ENCODE data around the gene HTR5A. TPM values are rescaled to one million over a fixed set of nuclear protein-coding genes. Genes with fewer than 3 reads are reported as not detected.

Gene HTR5A
- total and polyA plus RNA-seq, 2 donors = 0.85 to 2.6 TPM

DNA sequence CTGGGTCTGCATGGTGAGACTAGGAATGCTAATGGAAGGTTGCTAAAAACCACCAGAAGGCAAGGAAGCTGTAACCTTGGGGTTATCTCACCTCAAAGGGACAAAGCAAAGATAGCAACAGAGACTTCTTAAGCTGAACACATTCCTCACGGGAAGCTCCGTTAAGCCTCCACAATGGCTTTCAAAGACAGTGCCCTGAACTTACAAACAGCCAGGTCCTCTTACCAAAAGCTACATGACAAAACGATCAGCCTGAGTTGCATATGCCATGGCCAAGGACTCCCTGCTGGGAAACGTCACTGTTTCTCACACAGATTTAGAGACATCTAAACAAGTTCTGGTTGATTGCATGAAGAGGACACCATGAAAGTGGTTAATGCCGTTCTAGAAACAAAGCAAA lies 52.7 kb downstream of the HTR5A start:
- Histone ChIP-seq H3K4me1 (ENCODE audit: control insufficient read depth in 2 of 2, insufficient read depth in 2 of 2, low read length in 2 of 2) (no peaks in the 10 kb centered on the region), H3K36me3 (ENCODE audit: control insufficient read depth in 2 of 2, insufficient read depth in 2 of 2, low read length in 1 of 2) (no peaks in the 10 kb centered on the region), H3K27ac (ENCODE audit: low read depth in 1 of 2, low read length in 1 of 2) (no peak overlapping the region), H3K27me3 (ENCODE audit: control insufficient read depth in 2 of 2, insufficient read depth in 1 of 2, low read length in 1 of 2) (peaks cover 0 to 4% of the 10 kb centered on the region in 2 donors), H3K4me3 (ENCODE audit: low read length in 2 of 2) (no peak overlapping the region), H3K9me3 (ENCODE audit: control insufficient read depth in 2 of 2, insufficient read depth in 1 of 2, low read length in 1 of 2) (peaks cover 0 to 3% of the 10 kb centered on the region in 2 donors)
- no peak for DNase-seq (ENCODE audit: low read depth in 6 of 9, low spot score in 9 of 9)
- WGBS = 55% methylated on average over 5 of the region's 5 CpGs

DNA sequence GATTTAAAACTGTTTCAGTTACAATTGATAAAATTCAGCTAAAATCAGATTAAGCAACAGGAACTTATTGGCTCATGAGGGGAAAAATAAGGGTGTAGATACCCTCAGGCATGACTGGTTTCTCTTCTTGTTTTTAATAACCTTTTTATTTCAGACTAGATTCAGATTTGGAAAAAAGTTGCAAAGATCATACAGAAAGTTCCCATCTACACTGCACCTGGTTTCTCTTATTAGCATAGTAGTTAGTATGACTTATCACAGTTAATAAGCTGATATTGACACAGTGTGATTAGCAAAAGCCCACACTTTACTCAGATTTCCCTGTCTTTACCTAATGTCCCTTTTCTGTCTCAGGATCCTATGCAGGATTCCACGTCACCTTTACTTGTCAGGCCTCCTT lies 53.3 kb downstream of the HTR5A start:
- Histone ChIP-seq H3K36me3 (ENCODE audit: control insufficient read depth in 2 of 2, insufficient read depth in 2 of 2, low read length in 1 of 2) (no peaks in the 10 kb centered on the region), H3K4me1 (ENCODE audit: control insufficient read depth in 2 of 2, insufficient read depth in 2 of 2, low read length in 2 of 2) (no peaks in the 10 kb centered on the region), H3K4me3 (ENCODE audit: low read length in 2 of 2) (no peak overlapping the region), H3K27ac (ENCODE audit: low read depth in 1 of 2, low read length in 1 of 2) (no peak overlapping the region), H3K9me3 (ENCODE audit: control insufficient read depth in 2 of 2, insufficient read depth in 1 of 2, low read length in 1 of 2) (peaks cover 0 to 3% of the 10 kb centered on the region in 2 donors), H3K27me3 (ENCODE audit: control insufficient read depth in 2 of 2, insufficient read depth in 1 of 2, low read length in 1 of 2) (peaks cover 0 to 4% of the 10 kb centered on the region in 2 donors)
- WGBS = 98% methylated on average over 1 of the region's 1 CpG
- no peak for DNase-seq (ENCODE audit: low read depth in 6 of 9, low spot score in 9 of 9)

DNA sequence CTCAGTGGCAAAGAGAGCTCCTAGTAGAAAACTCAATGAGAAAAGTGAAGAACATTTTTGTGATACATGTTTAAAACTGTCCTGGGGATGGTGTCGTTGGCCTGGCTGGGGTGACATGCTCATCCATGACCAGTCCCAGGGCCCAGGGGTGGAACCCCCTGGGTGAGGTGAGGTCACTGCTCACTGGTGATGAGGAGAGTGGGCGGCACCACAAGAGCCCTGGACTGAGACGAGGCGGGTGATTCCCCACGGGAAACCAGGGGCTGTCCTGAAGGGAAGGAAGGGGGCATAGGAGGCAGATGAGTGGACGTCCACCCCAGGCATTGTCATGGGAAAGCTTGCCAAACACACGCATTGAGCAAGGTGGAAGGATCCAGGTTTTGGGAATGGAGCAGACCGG lies 54.6 kb downstream of the HTR5A start:
- DNase-seq (ENCODE audit: low read depth in 6 of 9, low spot score in 9 of 9) = no peak

DNA sequence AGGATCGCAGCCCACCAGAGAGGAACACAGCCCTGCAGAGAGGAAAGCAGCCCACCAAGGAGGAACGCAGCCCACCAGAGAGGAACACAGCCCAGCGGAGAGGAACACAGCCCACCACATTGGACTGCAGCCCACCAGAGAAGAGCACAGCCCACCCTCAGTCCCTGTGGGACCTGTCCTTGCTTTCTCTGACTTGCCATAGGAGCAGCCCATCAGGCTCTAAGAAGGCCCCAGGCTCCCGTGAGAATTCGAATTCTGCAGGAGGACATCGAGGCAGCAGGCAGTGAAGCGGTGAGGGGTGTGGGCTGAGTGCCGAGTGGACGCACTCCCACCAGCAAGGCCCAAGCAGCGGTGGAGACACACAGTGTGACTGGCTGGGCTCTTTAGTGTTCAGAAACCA lies 59.1 kb downstream of the HTR5A start:
- H3K36me3 ChIP-seq (ENCODE audit: control insufficient read depth in 2 of 2, insufficient read depth in 2 of 2, low read length in 1 of 2) = no peaks in the 10 kb centered on the region
- no peak overlapping the region for H3K4me3 ChIP-seq (ENCODE audit: low read length in 2 of 2)
- 96% methylated on average over 10 of the region's 10 CpGs for WGBS
- no peaks in the 10 kb centered on the region for H3K9me3 ChIP-seq (ENCODE audit: control insufficient read depth in 2 of 2, insufficient read depth in 1 of 2, low read length in 1 of 2)
- H3K27ac ChIP-seq (ENCODE audit: low read depth in 1 of 2, low read length in 1 of 2) = no peak overlapping the region
- no peaks in the 10 kb centered on the region for H3K4me1 ChIP-seq (ENCODE audit: control insufficient read depth in 2 of 2, insufficient read depth in 2 of 2, low read length in 2 of 2)
- DNase-seq (ENCODE audit: low read depth in 6 of 9, low spot score in 9 of 9) = no peak
- H3K27me3 ChIP-seq (ENCODE audit: control insufficient read depth in 2 of 2, insufficient read depth in 1 of 2, low read length in 1 of 2) = no peaks in the 10 kb centered on the region

More for the DNA sequence above, 54.6 kb downstream of the HTR5A start:
- H3K36me3 ChIP-seq (ENCODE audit: control insufficient read depth in 2 of 2, insufficient read depth in 2 of 2, low read length in 1 of 2) = no peaks in the 10 kb centered on the region
- no peak overlapping the region for H3K4me3 ChIP-seq (ENCODE audit: low read length in 2 of 2)
- H3K9me3 ChIP-seq (ENCODE audit: control insufficient read depth in 2 of 2, insufficient read depth in 1 of 2, low read length in 1 of 2) = peaks cover 0 to 3% of the 10 kb centered on the region in 2 donors
- no peak overlapping the region for H3K27ac ChIP-seq (ENCODE audit: low read depth in 1 of 2, low read length in 1 of 2)
- H3K4me1 ChIP-seq (ENCODE audit: control insufficient read depth in 2 of 2, insufficient read depth in 2 of 2, low read length in 2 of 2) = no peaks in the 10 kb centered on the region
- 95% methylated on average over 8 of the region's 8 CpGs for WGBS
- H3K27me3 ChIP-seq (ENCODE audit: control insufficient read depth in 2 of 2, insufficient read depth in 1 of 2, low read length in 1 of 2) = peaks cover 0 to 4% of the 10 kb centered on the region in 2 donors

DNA sequence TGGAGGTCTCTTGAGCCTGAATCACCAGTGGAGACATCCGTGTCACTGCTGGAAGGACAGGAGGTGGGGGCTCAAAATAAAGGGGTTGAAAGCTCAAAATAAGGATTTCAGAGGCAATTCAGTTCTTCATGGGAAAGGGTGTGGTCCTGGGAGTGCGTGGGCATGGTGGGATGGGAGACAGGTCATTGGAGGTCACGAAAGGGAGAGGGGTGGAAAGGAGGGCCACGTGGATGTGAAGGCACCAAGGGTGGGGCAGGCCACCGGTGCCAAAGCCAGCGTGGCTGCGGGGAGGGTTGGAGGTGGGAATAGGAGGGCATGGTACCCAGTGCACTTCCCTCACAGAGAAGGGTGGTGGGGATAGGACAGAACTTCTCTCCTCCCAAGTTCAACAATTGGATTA lies 59.7 kb downstream of the HTR5A start:
- Histone ChIP-seq H3K36me3 (ENCODE audit: control insufficient read depth in 2 of 2, insufficient read depth in 2 of 2, low read length in 1 of 2) (no peaks in the 10 kb centered on the region), H3K4me1 (ENCODE audit: control insufficient read depth in 2 of 2, insufficient read depth in 2 of 2, low read length in 2 of 2) (no peaks in the 10 kb centered on the region), H3K27me3 (ENCODE audit: control insufficient read depth in 2 of 2, insufficient read depth in 1 of 2, low read length in 1 of 2) (no peaks in the 10 kb centered on the region), H3K27ac (ENCODE audit: low read depth in 1 of 2, low read length in 1 of 2) (no peak overlapping the region), H3K4me3 (ENCODE audit: low read length in 2 of 2) (no peak overlapping the region), H3K9me3 (ENCODE audit: control insufficient read depth in 2 of 2, insufficient read depth in 1 of 2, low read length in 1 of 2) (no peaks in the 10 kb centered on the region)
- DNase-seq (ENCODE audit: low read depth in 6 of 9, low spot score in 9 of 9) = no peak
- WGBS = 95% methylated on average over 7 of the region's 7 CpGs

DNA sequence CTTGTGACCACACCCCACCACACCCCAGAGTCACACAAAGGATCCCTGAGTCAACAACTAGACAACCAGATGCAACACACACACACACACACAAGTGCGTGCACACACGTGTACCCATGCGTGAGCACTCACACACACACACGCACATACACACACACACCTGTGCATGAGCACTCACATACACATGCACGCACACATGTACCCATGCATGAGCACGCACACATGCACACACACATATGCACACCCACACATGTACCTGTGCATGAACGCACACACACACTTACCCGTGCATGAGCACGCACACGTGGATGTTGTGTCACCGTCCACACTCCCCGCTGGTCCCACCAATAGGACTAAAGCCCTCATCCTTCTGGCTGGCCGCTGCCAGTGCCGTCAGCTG lies 60.4 kb downstream of the HTR5A start:
- Histone ChIP-seq H3K9me3 (ENCODE audit: control insufficient read depth in 2 of 2, insufficient read depth in 1 of 2, low read length in 1 of 2) (no peaks in the 10 kb centered on the region), H3K36me3 (ENCODE audit: control insufficient read depth in 2 of 2, insufficient read depth in 2 of 2, low read length in 1 of 2) (no peaks in the 10 kb centered on the region), H3K4me3 (ENCODE audit: low read length in 2 of 2) (no peak overlapping the region), H3K27me3 (ENCODE audit: control insufficient read depth in 2 of 2, insufficient read depth in 1 of 2, low read length in 1 of 2) (no peaks in the 10 kb centered on the region), H3K27ac (ENCODE audit: low read depth in 1 of 2, low read length in 1 of 2) (no peak overlapping the region), H3K4me1 (ENCODE audit: control insufficient read depth in 2 of 2, insufficient read depth in 2 of 2, low read length in 2 of 2) (no peaks in the 10 kb centered on the region)
- 93% methylated on average over 14 of the region's 14 CpGs for WGBS
- DNase-seq (ENCODE audit: low read depth in 6 of 9, low spot score in 9 of 9) = no peak

DNA sequence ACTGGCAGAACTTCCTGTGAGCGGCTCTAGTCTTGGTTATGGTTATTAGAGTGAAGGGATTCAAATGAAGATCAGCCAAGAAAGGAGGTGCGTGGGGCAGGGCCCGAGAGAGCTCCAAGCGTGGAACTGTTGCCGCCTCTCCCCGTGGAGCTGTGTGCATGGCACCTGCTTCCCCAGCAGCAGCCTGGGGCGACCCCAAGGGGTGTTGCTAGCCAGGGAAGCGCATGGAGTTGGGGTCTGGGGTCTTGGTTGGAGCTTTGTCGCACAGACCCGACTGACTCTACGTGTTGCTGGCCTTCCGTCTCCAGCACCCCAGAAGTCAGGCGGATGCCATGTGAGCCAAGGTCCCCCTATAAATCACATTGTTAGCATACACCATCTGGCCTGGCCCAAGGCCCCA lies 61.0 kb downstream of the HTR5A start:
- Histone ChIP-seq H3K9me3 (ENCODE audit: control insufficient read depth in 2 of 2, insufficient read depth in 1 of 2, low read length in 1 of 2) (no peaks in the 10 kb centered on the region), H3K36me3 (ENCODE audit: control insufficient read depth in 2 of 2, insufficient read depth in 2 of 2, low read length in 1 of 2) (no peaks in the 10 kb centered on the region), H3K27me3 (ENCODE audit: control insufficient read depth in 2 of 2, insufficient read depth in 1 of 2, low read length in 1 of 2) (no peaks in the 10 kb centered on the region), H3K4me3 (ENCODE audit: low read length in 2 of 2) (no peak overlapping the region), H3K27ac (ENCODE audit: low read depth in 1 of 2, low read length in 1 of 2) (no peak overlapping the region), H3K4me1 (ENCODE audit: control insufficient read depth in 2 of 2, insufficient read depth in 2 of 2, low read length in 2 of 2) (no peaks in the 10 kb centered on the region)
- 95% methylated on average over 13 of the region's 13 CpGs for WGBS
- no peak for DNase-seq (ENCODE audit: low read depth in 6 of 9, low spot score in 9 of 9)

DNA sequence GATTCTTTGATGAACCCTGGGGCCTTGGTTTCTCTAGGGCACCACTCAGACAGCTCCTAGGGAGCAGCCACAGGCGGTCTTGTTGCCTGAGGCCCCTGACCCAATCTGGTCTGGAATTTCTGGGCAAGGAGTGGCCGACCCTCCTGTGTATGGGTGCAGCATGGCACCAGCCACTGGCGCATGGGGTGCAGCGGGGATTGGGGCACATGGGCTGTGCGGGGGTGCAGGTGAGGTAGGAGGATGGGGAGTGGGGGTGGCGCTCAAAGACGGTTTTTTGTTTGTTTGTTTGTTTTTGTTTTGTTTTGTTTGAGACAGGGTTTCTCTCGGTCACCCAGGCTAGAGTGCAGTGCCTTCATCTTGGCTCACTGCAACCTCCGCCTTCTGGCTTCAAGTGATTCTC lies 62.3 kb downstream of the HTR5A start:
- H3K27ac ChIP-seq (ENCODE audit: low read depth in 1 of 2, low read length in 1 of 2) = no peak overlapping the region
- no peak overlapping the region for H3K4me3 ChIP-seq (ENCODE audit: low read length in 2 of 2)
- no peaks in the 10 kb centered on the region for H3K4me1 ChIP-seq (ENCODE audit: control insufficient read depth in 2 of 2, insufficient read depth in 2 of 2, low read length in 2 of 2)
- no peaks in the 10 kb centered on the region for H3K27me3 ChIP-seq (ENCODE audit: control insufficient read depth in 2 of 2, insufficient read depth in 1 of 2, low read length in 1 of 2)
- no peaks in the 10 kb centered on the region for H3K36me3 ChIP-seq (ENCODE audit: control insufficient read depth in 2 of 2, insufficient read depth in 2 of 2, low read length in 1 of 2)
- no peaks in the 10 kb centered on the region for H3K9me3 ChIP-seq (ENCODE audit: control insufficient read depth in 2 of 2, insufficient read depth in 1 of 2, low read length in 1 of 2)
- 89% methylated on average over 9 of the region's 9 CpGs for WGBS
- DNase-seq (ENCODE audit: low read depth in 6 of 9, low spot score in 9 of 9) = no peak

DNA sequence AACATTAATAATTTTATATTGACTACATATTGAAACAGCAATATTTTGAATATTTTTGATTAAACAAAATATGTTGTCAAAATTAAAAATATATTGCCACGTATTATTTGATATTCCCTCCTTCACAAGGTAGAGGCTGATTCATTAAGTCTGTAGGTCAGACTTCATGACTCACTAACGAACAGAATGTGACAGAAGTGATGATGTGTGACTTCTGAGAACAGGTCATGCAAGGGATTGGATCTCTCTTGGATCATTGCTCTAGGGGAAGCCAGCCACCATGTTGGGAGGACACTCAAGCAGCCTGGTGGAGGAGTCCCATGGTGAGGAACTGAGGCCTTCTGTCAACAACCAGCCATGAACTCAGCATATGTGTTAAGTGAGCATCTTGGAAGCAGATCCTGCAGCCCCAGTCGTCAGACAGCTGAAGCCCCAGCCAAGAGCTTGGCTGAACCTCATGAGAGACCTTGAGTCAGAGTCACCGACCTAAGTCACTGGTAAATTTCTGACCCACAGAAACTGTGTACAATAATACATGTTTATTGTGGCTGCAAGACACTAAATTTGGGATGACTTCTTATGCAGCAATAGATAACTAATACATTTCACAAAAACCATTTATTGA lies 66.6 kb downstream of the HTR5A start:
- H3K9me3 ChIP-seq (ENCODE audit: control insufficient read depth in 2 of 2, insufficient read depth in 1 of 2, low read length in 1 of 2) = no peaks in the 10 kb centered on the region
- no peaks in the 10 kb centered on the region for H3K36me3 ChIP-seq (ENCODE audit: control insufficient read depth in 2 of 2, insufficient read depth in 2 of 2, low read length in 1 of 2)
- H3K4me1 ChIP-seq (ENCODE audit: control insufficient read depth in 2 of 2, insufficient read depth in 2 of 2, low read length in 2 of 2) = no peaks in the 10 kb centered on the region
- no peak overlapping the region for H3K4me3 ChIP-seq (ENCODE audit: low read length in 2 of 2)
- no peaks in the 10 kb centered on the region for H3K27me3 ChIP-seq (ENCODE audit: control insufficient read depth in 2 of 2, insufficient read depth in 1 of 2, low read length in 1 of 2)
- WGBS = 79% methylated on average over 4 of the region's 4 CpGs
- DNase-seq (ENCODE audit: low read depth in 6 of 9, low spot score in 9 of 9) = no peak
- no peak overlapping the region for H3K27ac ChIP-seq (ENCODE audit: low read depth in 1 of 2, low read length in 1 of 2)
